Measurements from ENCODE around the gene NRXN3.

- TF ChIP-seq CTCF (IDR thresholded peaks at IDR 0.05; ENCODE audit: insufficient read depth, low read depth, low read length), result no peak
- no peak for TF ChIP-seq EZH2 (IDR thresholded peaks at IDR 0.05; ENCODE audit: insufficient read depth, low read length)
These were observed 1312.7 kb downstream of the NRXN3 start for GRCh38 chr14:79482825-79483224.

Data from astrocyte (in vitro differentiated cells and primary cell).